Forelimb muscle (tissue), 1 donor: ENCODE results near the gene ZSCAN5A. TPM values are rescaled to one million over a fixed set of nuclear protein-coding genes. Genes with fewer than 3 reads are reported as not detected.
"Not testable (repeated sequence)": the region's sequence is repeated elsewhere in the genome, so short reads cannot be mapped to it uniquely, and the experiment has no call there.

Experiments
- DNase-seq: peaks from one replicate; pipeline ENCODE4 v3.0.0-alpha.2; 2013; ENCODE audit warnings: low read depth
- polyA plus RNA-seq: library from polyadenylated mRNA; unstranded; fragments of 120-200 nt; gene quantifications from one replicate; pipeline ENCODE4 v1.2.1, GENCODE V29; 2013; ENCODE audit not compliant: insufficient read length

Gene ZSCAN5A
- polyA plus RNA-seq, 1 donor, result 6.0 TPM

DNA sequence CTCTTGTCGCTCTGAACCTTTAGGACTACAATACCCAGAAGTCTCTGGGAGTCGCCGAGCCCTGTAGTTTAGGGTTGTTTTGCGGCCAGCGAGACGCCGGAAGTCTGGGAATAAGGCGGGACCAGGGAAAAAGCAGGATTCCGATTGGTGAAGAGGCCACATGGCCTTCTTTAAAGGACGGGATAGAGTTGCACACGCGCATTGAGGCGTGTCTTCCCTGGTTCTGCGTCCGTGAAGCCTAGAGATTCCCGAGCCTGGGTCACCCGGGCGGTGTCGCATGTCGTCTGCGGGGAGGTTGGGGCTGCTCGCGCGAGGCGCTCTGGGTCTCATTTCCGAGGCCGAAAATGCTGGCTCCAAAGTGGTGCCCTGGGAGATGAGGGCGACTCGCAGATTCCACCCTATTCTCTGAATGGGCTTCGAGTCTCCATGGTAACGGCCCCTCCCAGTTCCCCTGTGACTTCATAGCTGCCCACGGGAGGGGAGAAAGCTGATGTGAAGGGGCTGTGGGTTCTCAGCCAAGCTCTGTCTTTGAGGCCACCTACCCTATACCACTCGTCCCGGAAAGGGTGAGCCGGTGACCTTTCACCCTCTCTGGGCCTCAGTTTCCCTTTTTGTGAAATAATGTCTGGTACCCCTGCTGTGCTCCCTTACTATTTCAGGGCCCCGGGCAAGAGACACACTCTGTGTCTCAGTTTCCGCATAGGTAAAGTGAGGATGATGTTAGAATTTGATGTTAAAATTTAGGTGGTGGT lies 614 bp upstream of the ZSCAN5A start:
- peak; percentile 98 for DNase-seq

DNA sequence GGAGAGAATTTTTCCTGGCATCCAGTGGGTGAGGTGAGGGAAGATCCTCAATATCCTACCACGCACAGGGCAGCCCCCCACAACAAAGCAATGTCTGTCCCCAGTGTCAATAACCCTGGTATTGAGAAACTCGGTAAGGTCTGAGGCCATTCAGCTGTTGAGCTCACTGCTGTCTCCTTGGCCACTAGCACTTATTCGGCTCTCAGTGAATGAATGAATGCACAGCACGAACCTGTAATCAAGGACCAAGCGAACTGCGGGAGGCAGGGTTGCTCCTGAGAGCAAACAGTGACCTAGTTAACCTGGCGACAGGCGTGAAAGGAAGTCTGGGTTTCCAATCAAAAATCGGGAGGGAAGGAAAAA lies 640 bp downstream of the ZSCAN5A start:
- DNase-seq, result no peak

DNA sequence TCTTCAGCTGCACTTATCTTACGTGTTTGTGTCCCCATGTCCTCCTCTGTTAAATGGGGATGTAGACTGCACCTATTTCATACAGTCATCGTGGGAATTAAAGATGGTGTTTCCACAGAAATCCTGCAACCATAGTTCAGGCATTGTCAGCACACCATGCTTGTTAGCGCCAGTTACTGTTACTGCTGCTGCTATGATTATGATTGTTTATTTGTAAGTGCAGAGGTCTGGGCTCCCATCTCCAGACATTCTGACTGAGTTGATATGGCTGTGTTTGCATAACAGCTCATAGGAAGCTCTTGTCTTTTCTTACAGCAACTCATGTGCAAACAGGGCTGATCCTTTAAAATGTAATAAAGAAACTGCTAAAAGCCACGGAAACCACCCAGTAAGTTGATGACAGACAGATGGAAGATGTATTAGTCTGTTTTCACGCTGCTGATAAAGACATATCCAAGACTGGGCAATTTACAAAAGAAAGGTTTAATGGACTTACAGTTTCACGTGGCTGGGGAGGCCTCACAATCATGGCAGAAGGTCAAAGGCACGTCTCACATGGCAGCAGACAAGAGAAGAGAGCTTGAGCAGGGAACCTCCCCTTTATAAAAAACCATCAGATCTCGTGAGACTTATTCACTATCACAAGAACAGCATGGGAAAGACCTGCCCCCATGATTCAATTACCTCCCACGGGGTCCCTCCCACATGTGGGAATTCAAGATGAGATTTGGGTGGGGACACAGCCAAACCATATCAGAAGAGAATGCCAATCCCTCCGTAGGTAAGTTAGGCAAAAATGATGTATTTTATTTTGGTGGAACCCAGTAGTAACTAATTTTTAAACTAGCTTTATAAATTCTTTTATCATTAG lies 1.6 kb downstream of the ZSCAN5A start:
- DNase-seq, result no peak

DNA sequence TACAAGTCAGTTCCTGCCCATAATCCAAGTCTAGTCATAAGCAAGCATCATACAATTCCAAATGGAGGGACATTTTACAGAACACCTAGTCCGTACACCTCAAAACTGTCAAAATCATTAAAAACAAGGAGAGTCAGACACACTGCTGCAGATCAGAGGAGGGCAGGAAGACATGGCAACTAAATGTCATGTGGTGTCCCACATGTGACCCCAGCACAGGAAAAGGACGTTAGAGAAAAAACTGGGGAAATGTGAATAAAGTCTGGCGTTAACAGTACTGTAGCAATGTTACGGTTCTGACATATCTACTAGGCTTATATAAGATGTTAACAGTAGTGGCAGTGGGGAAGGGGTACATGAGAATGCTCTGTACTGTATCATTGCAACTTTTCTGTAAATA lies 2.3 kb downstream of the ZSCAN5A start:
- DNase-seq, result no peak

GRCh38 chr19:56310462-56310861 lies 4.2 kb downstream of the ZSCAN5A start:
- no peak for DNase-seq

- no peak for DNase-seq
These were observed 5.0 kb downstream of the ZSCAN5A start for GRCh38 chr19:56309511-56310185.

DNA sequence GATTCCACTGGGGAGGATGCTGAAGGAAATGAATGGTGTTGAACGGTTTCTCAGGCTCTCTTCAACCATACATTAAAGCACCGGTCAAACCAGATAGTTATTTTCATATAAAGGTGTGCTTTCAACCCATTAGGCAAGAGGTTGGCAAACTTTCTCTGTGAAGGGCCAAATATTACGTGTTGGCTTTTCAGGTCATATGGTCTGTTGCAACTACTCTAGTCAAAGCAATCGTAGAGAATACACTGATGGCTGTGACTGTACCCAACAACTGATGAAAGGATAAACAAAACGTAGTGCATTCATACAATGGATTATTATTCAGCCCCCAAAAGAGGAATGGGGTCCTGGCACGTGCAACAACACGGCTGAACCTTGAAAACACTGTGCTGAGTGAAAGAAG lies 5.8 kb downstream of the ZSCAN5A start:
- DNase-seq, result no peak

- not testable (repeated sequence) for DNase-seq
These were observed 7.6 kb downstream of the ZSCAN5A start for GRCh38 chr19:56307062-56307461.

DNA sequence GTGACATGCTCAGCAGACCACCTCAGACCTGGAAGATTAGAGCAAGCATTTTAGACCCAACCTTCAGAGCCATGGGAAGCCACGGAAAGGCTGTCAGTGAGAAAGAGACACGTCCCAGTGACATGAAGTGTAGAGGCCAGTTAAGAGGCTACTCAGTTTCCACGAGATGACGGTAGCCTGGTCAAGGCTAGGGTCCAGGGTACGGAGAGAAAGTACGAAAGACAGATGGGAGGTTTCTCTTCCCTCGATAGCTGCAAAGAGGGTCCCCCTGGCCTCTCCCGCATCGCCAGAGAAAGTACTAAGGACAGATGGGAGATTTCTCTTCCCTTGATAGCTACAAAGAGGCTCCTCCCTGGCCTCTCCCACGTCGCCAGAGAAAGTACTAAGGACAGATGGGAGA lies 8.6 kb downstream of the ZSCAN5A start:
- DNase-seq, result no peak

- DNase-seq, result no peak
These were observed 10.4 kb downstream of the ZSCAN5A start for GRCh38 chr19:56304243-56304642.

DNA sequence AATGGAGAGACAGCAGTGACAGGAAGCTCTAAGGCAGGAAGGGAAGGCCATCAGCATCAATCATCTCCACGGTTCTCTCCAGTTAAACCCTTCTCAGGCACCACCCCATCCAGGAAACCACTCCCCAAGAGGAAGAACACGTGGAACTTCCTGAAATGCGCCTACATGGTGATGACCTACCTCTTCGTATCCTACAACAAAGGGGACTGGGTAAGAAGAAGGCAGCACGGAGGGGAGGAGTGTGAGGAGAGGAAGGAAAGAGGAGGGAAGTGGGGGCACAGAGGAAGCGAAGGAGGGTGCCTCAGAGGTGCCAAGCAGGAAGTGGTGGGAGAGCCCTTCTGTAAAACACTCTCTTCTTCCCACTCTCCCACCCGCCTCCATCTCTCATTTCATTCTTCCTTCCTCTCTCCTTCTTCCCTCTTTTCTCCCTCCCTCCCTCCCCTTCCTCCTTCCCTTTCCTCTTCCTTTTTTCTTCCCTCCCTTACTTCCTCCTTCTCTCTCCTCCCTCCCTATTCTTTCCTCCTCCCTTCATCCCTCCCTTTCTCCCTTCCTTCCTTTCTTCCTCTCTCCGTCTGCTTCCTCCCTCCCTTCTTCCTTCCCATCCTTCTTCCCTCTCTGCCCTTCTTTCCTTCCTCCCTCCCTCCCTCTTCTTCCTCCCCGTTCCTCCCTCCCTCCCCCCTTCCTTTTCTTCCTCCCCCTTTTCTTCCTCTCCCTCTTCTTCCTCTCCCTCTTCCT lies 12.6 kb downstream of the ZSCAN5A start:
- DNase-seq, result no peak

- no peak for DNase-seq
These were observed 13.5 kb downstream of the ZSCAN5A start for GRCh38 chr19:56301155-56301554.

GRCh38 chr19:56299688-56300087 lies 15.0 kb downstream of the ZSCAN5A start:
- DNase-seq, result no peak

DNA sequence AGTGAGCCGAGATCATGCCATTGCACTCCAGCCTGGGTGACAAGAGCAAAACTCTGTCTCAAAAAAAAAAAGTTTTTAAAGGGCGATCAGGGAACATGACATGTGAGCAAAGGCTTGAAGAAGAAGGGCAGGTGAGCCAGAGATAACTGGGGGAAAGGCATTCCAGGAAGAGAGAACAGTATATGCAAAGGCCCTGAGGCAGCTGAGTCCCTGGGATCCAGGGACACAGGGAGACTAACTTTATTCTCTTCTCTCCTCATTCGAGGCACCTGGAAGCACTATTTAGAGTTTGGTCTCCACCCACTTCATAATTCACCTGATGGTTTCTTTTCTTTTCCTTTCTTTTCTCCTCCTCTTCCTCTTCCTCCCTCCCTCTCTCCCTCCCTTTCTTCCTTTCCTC lies 17.6 kb downstream of the ZSCAN5A start:
- no peak for DNase-seq

- DNase-seq, result no peak
These were observed 18.8 kb downstream of the ZSCAN5A start for GRCh38 chr19:56295531-56296455.

- DNase-seq, result no peak
These were observed 20.1 kb downstream of the ZSCAN5A start for GRCh38 chr19:56294549-56294948.

- no peak for DNase-seq
These were observed 22.8 kb downstream of the ZSCAN5A start for GRCh38 chr19:56291867-56292266.

DNA sequence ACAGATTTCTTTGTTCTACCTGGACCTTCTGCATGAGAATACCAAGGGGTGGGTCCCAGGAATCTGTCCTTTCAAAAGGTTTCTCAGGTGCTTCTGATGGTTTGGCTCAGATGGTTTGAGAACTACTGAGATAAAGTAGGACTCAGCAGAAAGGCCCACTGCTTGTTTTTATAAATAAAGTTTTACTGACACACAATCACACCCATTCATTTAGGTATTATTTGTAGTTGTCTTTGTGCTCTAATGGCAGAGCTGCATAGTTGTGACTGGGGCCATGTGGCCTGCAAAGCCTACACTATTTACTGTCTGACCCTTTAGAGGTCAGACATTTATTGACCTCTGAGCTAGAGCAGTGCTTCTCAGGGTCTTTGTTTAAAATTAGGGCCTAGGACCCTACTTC lies 24.5 kb downstream of the ZSCAN5A start:
- no peak for DNase-seq

DNA sequence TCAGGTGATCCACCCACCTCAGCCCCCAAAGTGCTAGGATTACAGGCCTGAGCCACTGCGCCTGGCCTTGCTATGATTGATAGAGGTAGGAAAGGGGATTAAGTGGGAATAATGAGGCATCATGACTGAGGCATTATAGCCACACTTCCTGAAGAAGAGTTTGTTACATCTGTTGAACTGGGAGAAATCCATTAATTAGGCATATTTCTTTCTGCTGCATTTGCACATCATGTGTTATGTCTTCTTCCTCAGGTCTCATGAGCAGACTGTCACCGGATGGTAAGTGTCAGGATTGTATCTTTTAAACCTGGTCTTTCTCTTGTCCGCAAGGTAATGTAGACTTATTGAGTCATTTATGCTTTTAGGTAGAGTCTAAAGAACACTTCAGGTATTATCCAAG lies 29.9 kb downstream of the ZSCAN5A start:
- DNase-seq, result no peak

DNA sequence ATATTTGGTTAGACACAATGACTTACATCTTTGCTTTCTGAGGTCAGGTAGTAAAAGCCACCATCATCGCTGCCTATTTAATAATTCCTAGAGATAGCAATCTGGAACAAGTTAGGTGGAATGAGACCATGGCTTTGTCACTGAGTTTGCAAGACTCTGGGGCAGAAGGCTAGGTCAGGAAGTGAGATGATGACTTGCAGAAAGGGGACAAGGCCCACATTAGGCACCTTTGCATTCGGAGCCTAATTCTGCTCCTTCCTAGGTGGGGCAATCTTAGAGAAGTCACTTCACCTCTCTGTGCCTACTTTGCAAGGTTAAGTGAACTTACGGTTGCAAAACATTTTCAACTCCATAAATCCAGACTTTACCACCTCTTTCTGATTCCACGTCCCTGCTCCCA lies 31.8 kb downstream of the ZSCAN5A start:
- DNase-seq, result no peak
